ENCODE results near the gene KLC1.

The KLC1 gene

DNA sequence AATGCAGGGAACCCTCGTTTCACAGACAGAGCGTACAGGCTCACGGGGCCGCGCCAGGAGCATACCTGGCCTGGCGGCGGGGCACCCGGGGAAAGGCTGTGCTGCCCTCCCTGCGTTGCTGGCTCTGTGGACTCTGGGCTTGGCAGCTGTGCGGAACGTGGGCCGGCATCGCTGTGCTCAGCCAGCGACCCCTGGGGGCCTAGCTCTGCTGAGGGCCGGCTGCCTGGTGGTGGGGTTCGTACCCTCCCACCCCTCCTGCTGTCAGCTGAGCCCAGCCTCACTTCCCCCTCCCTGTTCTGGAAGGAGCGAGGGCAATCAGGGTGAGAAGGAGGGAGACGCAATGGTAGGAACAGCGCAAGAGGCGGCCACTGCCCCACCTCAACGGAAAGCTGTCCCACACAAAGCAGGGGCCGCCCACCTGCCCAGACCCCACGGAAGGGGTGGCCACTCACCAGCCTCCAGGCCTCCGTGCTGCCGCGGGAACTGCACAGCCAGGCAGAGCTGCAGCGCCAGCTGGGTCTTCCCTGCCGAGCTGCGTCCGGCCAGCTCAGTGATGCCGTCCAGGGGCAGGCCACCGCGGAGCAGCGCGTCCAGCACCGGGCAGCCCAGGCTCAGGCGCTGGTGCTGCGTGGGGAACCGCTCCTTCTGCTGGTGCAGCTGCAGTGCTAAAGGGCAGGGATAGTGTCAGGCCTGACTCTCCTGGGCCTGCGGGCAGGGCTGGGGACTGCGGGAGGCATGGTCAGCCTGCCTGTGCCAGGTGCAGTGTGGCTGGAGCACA, 77.7 kb downstream of the KLC1 start:
- no peaks in the 10 kb centered on the region for H3K27me3 ChIP-seq (replicated peaks in 2 of 5; ENCODE audit: control insufficient read depth in 4 of 5, insufficient read depth in 5 of 5, low read length in 4 of 5)
- no peak overlapping the region for H3K27ac ChIP-seq (ENCODE audit: insufficient read depth in 1 of 2, low read depth in 1 of 2, low read length in 2 of 2, poor library complexity in 1 of 2, severe bottlenecking in 2 of 2)
- no peak for DNase-seq
- no peak overlapping the region for H3K4me3 ChIP-seq (ENCODE audit: control insufficient read depth in 1 of 7, extremely low read depth in 1 of 7, insufficient read depth in 4 of 7, low read depth in 2 of 7, low read length in 6 of 7)
- ChIA-PET CTCF (interaction anchor here (1.1 to 1.6 kb wide), 2 partner anchors 12 to 28 kb away, joined by 4 read pairs; no protein-coding TSS in a partner anchor), POLR2A (no interaction called here)
- no peaks in the 10 kb centered on the region for H3K9me3 ChIP-seq (ENCODE audit: control extremely low read depth in 1 of 5, control insufficient read depth in 4 of 5, insufficient read depth in 2 of 5, low read depth in 1 of 5, low read length in 4 of 5)
- 96% methylated on average over 26 of the region's 41 CpGs for WGBS (ENCODE audit: insufficient coverage)
- peaks cover 0 to 32% (median 18%) of the 10 kb centered on the region in 4 experiments for H3K4me1 ChIP-seq (ENCODE audit: control extremely low read depth in 1 of 4, control insufficient read depth in 4 of 4, insufficient read depth in 4 of 4, low read length in 3 of 4)
- peaks cover 4 to 94% (median 39%) of the 10 kb centered on the region in 4 experiments for H3K36me3 ChIP-seq (ENCODE audit: control insufficient read depth in 4 of 4, insufficient read depth in 4 of 4, low read length in 3 of 4)

DNA sequence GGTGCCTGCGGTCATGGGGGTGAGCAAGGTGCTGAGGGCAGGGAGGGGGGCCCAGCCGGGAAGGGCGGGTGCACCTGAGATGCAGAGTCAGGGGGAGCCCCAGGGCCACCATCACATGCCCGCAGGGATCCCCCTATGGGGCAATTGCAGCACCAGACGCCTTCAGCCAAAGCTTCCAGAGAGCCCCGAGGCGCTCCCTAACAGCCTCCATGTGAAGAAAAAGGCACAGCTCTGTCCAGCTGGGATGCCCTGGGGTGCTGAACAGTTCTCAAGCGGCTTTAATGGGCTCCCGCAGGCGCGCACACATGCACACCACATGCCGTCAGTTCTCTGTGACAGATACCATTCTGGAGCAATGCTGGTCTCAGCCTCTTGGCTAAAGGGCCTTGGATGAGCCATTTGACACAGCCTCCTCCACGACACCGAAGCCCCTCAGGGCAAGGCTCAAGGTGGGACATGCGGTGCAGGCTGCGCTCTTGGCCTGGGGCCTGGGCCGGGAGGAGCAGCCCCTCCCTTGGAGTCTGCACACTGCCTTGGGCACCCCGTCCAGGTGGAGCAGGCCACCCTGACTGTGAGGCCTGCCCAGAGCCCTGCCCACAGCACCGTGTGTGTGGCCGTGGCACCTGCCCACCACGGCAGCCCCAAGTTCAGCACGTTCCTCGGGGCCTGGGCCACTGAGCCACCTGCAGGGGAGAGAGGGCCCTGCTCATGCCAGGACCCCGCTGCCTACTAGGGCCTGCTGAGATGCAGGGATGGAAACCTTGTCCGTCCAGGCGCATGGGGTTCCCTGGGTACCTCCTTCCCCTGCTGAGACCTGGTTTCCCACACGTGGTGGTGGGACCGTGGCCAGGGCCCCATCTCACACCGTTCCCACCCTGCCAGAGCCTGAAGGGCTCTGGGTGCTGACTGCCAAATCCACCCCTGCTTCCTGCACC, 78.6 kb downstream of the KLC1 start:
- Histone ChIP-seq H3K4me3 (ENCODE audit: control insufficient read depth in 1 of 7, extremely low read depth in 1 of 7, insufficient read depth in 4 of 7, low read depth in 2 of 7, low read length in 6 of 7) (no peak overlapping the region), H3K27me3 (replicated peaks in 2 of 5; ENCODE audit: control insufficient read depth in 4 of 5, insufficient read depth in 5 of 5, low read length in 4 of 5) (no peaks in the 10 kb centered on the region), H3K27ac (ENCODE audit: insufficient read depth in 1 of 2, low read depth in 1 of 2, low read length in 2 of 2, poor library complexity in 1 of 2, severe bottlenecking in 2 of 2) (no peak overlapping the region), H3K4me1 (ENCODE audit: control extremely low read depth in 1 of 4, control insufficient read depth in 4 of 4, insufficient read depth in 4 of 4, low read length in 3 of 4) (peaks cover 0 to 32% (median 18%) of the 10 kb centered on the region in 4 experiments), H3K9me3 (ENCODE audit: control extremely low read depth in 1 of 5, control insufficient read depth in 4 of 5, insufficient read depth in 2 of 5, low read depth in 1 of 5, low read length in 4 of 5) (no peaks in the 10 kb centered on the region), H3K36me3 (ENCODE audit: control insufficient read depth in 4 of 4, insufficient read depth in 4 of 4, low read length in 3 of 4) (peaks cover 4 to 94% (median 33%) of the 10 kb centered on the region in 4 experiments)
- DNase-seq = no peak
- POLR2A ChIA-PET = no interaction called here
- CTCF ChIA-PET = interaction anchor here (1.1 kb wide), 1 partner anchor 27 kb away, joined by 4 read pairs; no protein-coding TSS in a partner anchor
- 96% methylated on average over 28 of the region's 29 CpGs for WGBS (ENCODE audit: insufficient coverage)

DNA sequence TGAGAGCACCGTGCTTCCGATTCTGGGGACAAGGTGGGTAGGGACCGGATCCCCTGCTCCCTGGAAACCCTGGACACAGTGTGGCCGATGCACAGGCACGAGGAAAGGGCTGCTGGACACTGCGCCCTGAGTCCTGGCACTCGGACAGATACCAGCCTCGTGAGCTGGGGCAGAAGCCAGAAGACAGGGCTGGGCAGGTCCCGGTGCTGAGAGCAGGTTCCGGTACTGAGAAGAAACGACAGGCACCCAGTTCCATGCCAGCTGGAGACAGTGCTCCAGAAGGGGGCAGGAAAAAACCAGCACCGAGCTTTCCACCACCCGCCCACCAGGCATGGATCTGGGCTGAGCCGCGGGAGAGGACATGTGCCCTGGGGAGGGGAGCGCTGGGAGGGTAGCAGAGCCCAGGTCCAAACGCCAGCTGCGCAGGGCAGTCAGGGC, 79.8 kb downstream of the KLC1 start:
- ChIA-PET POLR2A (interaction anchor here (0.6 kb wide), 1 partner anchor 578 kb away, joined by 3 read pairs; no protein-coding TSS in a partner anchor), CTCF (no interaction called here)
- no peak for DNase-seq
- Histone ChIP-seq H3K4me1 (ENCODE audit: control extremely low read depth in 1 of 4, control insufficient read depth in 4 of 4, insufficient read depth in 4 of 4, low read length in 3 of 4) (peaks cover 0 to 31% (median 18%) of the 10 kb centered on the region in 4 experiments), H3K27ac (ENCODE audit: insufficient read depth in 1 of 2, low read depth in 1 of 2, low read length in 2 of 2, poor library complexity in 1 of 2, severe bottlenecking in 2 of 2) (no peak overlapping the region), H3K27me3 (replicated peaks in 2 of 5; ENCODE audit: control insufficient read depth in 4 of 5, insufficient read depth in 5 of 5, low read length in 4 of 5) (no peaks in the 10 kb centered on the region), H3K36me3 (ENCODE audit: control insufficient read depth in 4 of 4, insufficient read depth in 4 of 4, low read length in 3 of 4) (peaks cover 4 to 94% (median 26%) of the 10 kb centered on the region in 4 experiments), H3K9me3 (ENCODE audit: control extremely low read depth in 1 of 5, control insufficient read depth in 4 of 5, insufficient read depth in 2 of 5, low read depth in 1 of 5, low read length in 4 of 5) (no peaks in the 10 kb centered on the region), H3K4me3 (ENCODE audit: control insufficient read depth in 1 of 7, extremely low read depth in 1 of 7, insufficient read depth in 4 of 7, low read depth in 2 of 7, low read length in 6 of 7) (no peak overlapping the region)
- WGBS (ENCODE audit: insufficient coverage) = 96% methylated on average over 18 of the region's 18 CpGs

DNA sequence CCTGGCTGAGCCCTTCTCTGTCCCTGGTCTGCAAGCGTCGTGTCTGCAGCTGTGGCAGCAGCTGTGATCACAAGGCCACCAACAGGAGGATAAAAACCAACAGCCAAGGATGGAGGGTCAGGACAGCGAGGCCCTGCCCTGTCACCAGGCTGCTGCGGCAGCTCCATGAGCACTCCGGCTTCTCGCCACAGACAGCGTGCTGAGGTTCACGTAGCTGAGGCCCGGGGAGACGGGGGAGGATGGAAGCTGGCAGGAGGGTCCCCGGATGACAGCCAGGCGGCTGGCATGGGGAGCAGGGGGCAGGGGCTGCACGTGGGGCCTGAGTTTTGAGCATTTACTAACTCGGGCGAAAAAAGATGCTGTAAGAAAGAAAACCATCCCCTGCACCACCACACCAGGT, 80.8 kb downstream of the KLC1 start:
- DNase-seq = no peak
- H3K4me3 ChIP-seq (ENCODE audit: control insufficient read depth in 1 of 7, extremely low read depth in 1 of 7, insufficient read depth in 4 of 7, low read depth in 2 of 7, low read length in 6 of 7) = no peak overlapping the region
- peaks cover 4 to 89% (median 26%) of the 10 kb centered on the region in 4 experiments for H3K36me3 ChIP-seq (ENCODE audit: control insufficient read depth in 4 of 4, insufficient read depth in 4 of 4, low read length in 3 of 4)
- no peak overlapping the region for H3K27ac ChIP-seq (ENCODE audit: insufficient read depth in 1 of 2, low read depth in 1 of 2, low read length in 2 of 2, poor library complexity in 1 of 2, severe bottlenecking in 2 of 2)
- POLR2A ChIA-PET = no interaction called here
- CTCF ChIA-PET = no interaction called here
- no peaks in the 10 kb centered on the region for H3K27me3 ChIP-seq (replicated peaks in 2 of 5; ENCODE audit: control insufficient read depth in 4 of 5, insufficient read depth in 5 of 5, low read length in 4 of 5)
- H3K4me1 ChIP-seq (ENCODE audit: control extremely low read depth in 1 of 4, control insufficient read depth in 4 of 4, insufficient read depth in 4 of 4, low read length in 3 of 4) = peaks cover 0 to 29% (median 19%) of the 10 kb centered on the region in 4 experiments
- H3K9me3 ChIP-seq (ENCODE audit: control extremely low read depth in 1 of 5, control insufficient read depth in 4 of 5, insufficient read depth in 2 of 5, low read depth in 1 of 5, low read length in 4 of 5) = no peaks in the 10 kb centered on the region
- 98% methylated on average over 13 of the region's 15 CpGs for WGBS (ENCODE audit: insufficient coverage)

DNA sequence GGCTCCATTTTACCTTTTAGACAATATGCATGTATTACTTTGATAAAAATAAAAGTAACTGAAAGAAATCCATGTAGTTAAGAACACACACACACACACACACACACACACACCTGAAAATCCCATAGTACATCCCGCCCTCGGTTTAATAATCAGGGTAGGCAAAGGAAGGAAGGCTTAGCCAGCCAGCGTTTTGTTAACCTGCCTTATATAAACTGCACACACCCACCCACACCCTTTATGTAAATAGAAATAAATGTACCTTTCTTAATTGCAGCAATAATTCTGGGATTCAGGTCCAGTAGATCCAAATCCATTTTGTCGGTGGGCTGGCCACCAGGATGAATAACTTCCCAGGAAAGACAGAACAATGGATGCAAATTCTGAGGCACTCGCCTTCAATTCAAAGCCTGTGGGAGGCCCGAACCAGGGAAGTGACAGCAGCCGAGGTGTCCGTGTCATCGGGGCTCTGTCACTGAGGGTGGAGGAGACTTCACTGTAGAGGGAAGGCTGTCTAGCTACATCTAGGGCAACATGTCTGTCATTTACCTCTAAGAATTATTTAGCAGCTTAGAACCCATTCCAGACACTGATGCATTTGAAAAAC, 81.9 kb downstream of the KLC1 start:
- Histone ChIP-seq H3K4me3 (ENCODE audit: control insufficient read depth in 1 of 7, extremely low read depth in 1 of 7, insufficient read depth in 4 of 7, low read depth in 2 of 7, low read length in 6 of 7) (no peak overlapping the region), H3K9me3 (ENCODE audit: control extremely low read depth in 1 of 5, control insufficient read depth in 4 of 5, insufficient read depth in 2 of 5, low read depth in 1 of 5, low read length in 4 of 5) (no peaks in the 10 kb centered on the region), H3K27me3 (replicated peaks in 2 of 5; ENCODE audit: control insufficient read depth in 4 of 5, insufficient read depth in 5 of 5, low read length in 4 of 5) (no peaks in the 10 kb centered on the region), H3K4me1 (ENCODE audit: control extremely low read depth in 1 of 4, control insufficient read depth in 4 of 4, insufficient read depth in 4 of 4, low read length in 3 of 4) (peaks cover 0 to 21% (median 11%) of the 10 kb centered on the region in 4 experiments), H3K36me3 (ENCODE audit: control insufficient read depth in 4 of 4, insufficient read depth in 4 of 4, low read length in 3 of 4) (peaks cover 4 to 78% (median 25%) of the 10 kb centered on the region in 4 experiments), H3K27ac (ENCODE audit: insufficient read depth in 1 of 2, low read depth in 1 of 2, low read length in 2 of 2, poor library complexity in 1 of 2, severe bottlenecking in 2 of 2) (no peak overlapping the region)
- ChIA-PET POLR2A (no interaction called here), CTCF (no interaction called here)
- 100% methylated on average over 3 of the region's 9 CpGs for WGBS (ENCODE audit: insufficient coverage)
- DNase-seq = no peak

DNA sequence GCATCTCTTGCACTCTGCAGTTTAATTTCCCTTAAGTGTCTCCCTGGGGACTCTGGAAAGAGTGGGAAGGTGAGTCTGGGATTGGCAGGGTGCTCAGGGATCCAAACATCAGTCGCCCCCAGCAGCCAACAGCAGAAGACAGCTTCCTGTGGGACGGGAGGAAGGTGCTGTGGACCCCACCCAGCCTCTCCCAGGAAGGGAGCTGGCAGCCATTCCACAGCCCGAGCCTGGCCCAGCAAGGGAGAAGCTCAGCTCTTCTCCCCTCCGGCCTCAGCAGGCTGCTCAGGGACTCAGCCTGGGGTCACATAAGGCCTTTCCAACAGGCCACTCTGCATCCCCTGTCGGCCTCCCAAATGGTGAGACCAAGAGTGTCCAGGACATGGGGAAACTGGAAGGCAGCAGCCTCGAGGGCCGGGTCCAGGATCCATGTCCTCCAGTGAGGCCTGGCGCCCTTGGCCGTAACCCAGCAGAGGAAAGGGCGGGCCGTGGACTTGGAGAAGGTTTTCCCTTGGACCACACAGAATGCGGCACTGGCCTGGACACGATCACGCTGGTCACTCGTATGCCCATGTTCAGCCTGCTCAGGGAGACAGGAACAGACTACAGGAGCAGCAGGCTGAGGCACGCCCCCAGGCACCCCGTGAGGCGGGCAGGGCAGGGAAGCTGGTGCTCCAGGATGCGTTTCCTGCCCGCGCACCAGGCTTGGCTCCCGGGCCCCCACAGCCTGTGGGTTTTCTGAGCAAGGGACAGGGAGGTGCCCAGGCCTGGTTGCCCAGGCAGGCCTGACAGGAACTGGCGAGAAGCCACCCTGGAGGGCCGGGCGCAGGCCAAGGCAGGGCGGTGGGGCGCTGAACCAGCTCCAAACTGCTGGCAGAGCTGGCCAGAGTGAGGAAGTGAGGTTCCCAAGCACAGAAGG, 82.8 kb downstream of the KLC1 start:
- H3K27ac ChIP-seq (ENCODE audit: insufficient read depth in 1 of 2, low read depth in 1 of 2, low read length in 2 of 2, poor library complexity in 1 of 2, severe bottlenecking in 2 of 2) = no peak overlapping the region
- ChIA-PET CTCF (no interaction called here), POLR2A (no interaction called here)
- peaks cover 0 to 23% (median 15%) of the 10 kb centered on the region in 4 experiments for H3K4me1 ChIP-seq (ENCODE audit: control extremely low read depth in 1 of 4, control insufficient read depth in 4 of 4, insufficient read depth in 4 of 4, low read length in 3 of 4)
- WGBS (ENCODE audit: insufficient coverage) = 90% methylated on average over 27 of the region's 27 CpGs
- peaks cover 4 to 69% (median 22%) of the 10 kb centered on the region in 4 experiments for H3K36me3 ChIP-seq (ENCODE audit: control insufficient read depth in 4 of 4, insufficient read depth in 4 of 4, low read length in 3 of 4)
- DNase-seq = no peak
- no peak overlapping the region for H3K4me3 ChIP-seq (ENCODE audit: control insufficient read depth in 1 of 7, extremely low read depth in 1 of 7, insufficient read depth in 4 of 7, low read depth in 2 of 7, low read length in 6 of 7)
- no peaks in the 10 kb centered on the region for H3K9me3 ChIP-seq (ENCODE audit: control extremely low read depth in 1 of 5, control insufficient read depth in 4 of 5, insufficient read depth in 2 of 5, low read depth in 1 of 5, low read length in 4 of 5)
- no peaks in the 10 kb centered on the region for H3K27me3 ChIP-seq (replicated peaks in 2 of 5; ENCODE audit: control insufficient read depth in 4 of 5, insufficient read depth in 5 of 5, low read length in 4 of 5)
